SKM-1 treated with dmso at 0.1 percent for 144 hours (cell line): ENCODE results near the gene ZAP70.

ENCODE experiments used
- DNase-seq: peaks from one replicate; lab custom pipeline; 2025; ENCODE audit not compliant: unreplicated experiment; lab: John Stamatoyannopoulos, UW

ZAP70 gene

DNA sequence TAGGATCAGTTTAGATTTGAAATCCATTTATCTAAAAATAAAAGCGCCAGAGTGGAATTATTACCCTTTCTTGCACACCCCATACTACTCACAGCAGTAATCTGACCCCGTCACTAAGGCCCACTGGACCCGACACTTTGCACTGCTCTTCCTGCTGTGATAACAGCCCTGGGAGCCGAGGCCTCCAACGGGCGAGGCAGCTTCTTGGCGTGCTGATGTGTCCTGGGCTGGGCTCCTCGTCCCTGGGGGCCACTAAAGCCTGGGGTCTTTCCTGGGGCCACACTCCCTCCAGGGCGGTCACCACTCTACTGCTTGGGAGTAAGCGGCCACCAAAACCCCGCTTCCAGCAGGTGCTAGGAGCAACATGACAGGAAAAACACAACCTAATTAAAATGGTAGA lies 61.7 kb downstream of the ZAP70 start:
- DNase-seq, result no peak

DNA sequence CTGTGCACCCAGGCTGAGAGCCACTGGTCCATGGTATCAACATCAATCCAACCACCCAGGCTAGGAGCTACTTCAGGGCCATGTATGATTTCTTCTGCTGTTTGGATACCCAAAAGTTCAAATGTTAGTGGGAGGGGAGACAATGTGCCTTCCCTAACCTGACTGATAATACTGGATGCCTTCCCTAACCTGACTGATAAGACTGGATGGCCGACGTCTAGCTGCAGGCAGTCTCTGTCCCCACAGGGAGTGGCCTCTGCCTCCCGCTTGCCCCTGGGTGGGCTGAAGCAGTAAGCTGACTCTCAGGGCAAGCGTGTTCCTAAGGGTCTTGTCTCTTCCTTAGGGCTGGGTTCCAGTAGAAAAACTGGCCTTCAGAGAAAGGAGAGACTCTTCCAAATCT lies 65.8 kb downstream of the ZAP70 start:
- no peak for DNase-seq

DNA sequence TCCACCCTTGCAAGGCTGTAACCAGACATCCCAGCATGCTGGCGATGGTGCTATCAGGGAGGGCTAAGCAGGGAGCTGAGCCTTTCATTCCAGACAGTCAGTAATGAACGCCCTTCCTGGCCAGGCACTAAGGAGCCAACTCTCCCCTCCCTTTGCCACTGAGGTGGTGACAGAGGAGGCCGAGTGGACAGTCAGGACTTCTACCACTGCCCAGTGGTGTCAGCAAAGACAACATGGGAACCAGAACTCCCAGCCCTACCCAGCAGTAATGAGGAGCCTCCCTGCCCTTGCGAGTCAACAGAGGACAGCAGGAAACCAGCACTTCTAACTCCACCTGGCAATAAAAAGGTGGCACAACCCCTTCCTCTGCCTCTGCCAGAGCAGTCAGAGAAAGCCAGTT lies 68.6 kb downstream of the ZAP70 start:
- DNase-seq, result no peak

DNA sequence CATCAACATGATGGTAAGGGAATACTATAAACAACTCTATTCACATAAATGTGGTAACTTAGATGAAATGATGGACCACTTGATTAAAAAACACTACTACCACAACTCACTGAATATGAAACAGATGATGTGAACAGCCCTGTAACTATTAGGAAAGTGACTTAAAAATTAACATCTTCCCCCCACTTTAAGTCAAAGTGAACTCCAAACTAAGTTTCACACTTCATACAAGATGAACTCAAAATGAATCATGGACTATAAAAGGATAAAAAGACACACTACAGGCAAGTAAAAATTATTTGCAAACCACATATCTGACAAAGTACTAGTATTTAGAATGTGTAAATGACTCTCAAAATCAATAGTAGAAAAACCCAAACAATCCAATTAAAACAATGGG lies 71.6 kb downstream of the ZAP70 start:
- DNase-seq, result no peak

DNA sequence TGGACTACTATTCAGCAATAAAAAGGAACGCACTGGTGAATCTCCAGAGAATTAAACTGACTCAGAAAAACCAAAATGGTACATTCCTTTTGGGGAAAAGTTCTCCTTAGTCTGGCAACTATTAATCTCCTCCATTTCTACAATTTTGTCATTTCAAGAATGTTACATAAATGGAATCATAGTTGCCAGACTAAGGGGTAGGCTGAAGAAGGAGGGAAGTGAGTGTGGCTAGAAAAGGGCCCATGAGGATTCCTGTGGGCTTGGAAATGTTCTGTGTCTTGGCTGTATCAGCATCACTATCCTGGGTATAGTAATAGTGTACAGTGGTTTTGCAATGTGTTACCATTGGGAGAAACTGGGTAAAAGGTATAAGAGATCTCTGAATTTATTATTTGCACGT lies 72.4 kb downstream of the ZAP70 start:
- DNase-seq, result no peak

DNA sequence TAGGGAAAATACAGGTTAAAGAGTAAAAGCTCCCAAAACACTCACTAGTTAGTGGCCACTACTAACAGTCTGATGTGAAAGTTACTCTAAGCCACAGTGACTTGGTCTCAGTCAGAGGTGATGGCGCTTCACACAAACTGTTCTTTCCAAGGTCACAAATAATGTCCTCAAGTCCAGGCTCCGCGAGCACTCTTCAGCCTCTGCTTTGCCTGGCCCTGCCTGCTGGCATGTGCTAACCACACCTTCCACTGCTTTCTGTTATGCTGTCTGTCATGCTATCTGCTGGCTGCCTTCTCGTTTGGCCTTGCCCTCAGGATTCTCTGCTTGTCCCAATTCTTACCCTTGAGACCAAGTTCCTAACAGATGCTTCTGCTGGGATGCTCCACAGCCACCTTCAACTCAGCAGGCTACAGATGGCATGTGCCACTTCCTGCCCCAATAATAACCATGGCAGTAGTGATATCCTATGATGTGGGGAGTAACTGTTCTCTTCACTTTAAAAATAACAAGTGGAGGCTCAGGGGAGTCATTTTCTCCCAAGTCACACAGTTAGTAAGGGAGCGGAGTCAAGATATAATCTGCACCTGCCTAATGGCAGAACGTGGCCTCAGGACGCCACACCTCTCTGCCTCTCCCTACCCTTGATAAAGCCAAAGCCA lies 75.7 kb downstream of the ZAP70 start:
- no peak for DNase-seq
